WERI-Rb-1 (cell line): ENCODE measurements around the gene PCIF1.

ENCODE experiments used
- DNase-seq: peaks from one replicate; pipeline ENCODE4 v3.0.0-alpha.2; 2020
- H3K27ac ChIP-seq: fragments of 250-450 bp; sonication (Bioruptor Pico); 2 replicates; pipeline ENCODE4 v1.5.1; 2020; ENCODE audit warnings: mild to moderate bottlenecking, moderate library complexity
- H3K27me3 ChIP-seq: fragments of 250-450 bp; sonication (Bioruptor Pico); 2 replicates; pipeline ENCODE4 v1.5.1; 2021; ENCODE audit warnings: mild to moderate bottlenecking, low read depth, moderate library complexity; ENCODE audit not compliant: insufficient read depth, severe bottlenecking
- H3K36me3 ChIP-seq: fragments of 250-450 bp; sonication (Bioruptor Pico); 2 replicates; pipeline ENCODE4 v1.5.1; 2020; ENCODE audit warnings: mild to moderate bottlenecking, moderate library complexity
- H3K4me3 ChIP-seq: 2 replicates; pipeline ENCODE4 v1.5.1; 2011; ENCODE audit warnings: low read depth, mild to moderate bottlenecking, control low read depth, low read length
- H3K9me3 ChIP-seq: fragments of 250-450 bp; sonication (Bioruptor Pico); 2 replicates; pipeline ENCODE4 v1.5.1; 2021; ENCODE audit warnings: mild to moderate bottlenecking, moderate library complexity; ENCODE audit not compliant: severe bottlenecking
- CTCF ChIP-seq: IDR thresholded peaks from 2 replicates; pipeline ENCODE4 v1.5.1; 2011; ENCODE audit warnings: low read depth, mild to moderate bottlenecking, control low read depth, inconsistent platforms, low read length

Gene PCIF1

GRCh38 chr20:45944965-45945677 is 10.6 kb downstream of the PCIF1 start:
- Histone ChIP-seq H3K27ac (no peak overlapping the region), H3K27me3 (no peaks in the 10 kb centered on the region), H3K36me3 (peaks cover 91% of the 10 kb centered on the region), H3K4me3 (no peak overlapping the region), H3K9me3 (no peaks in the 10 kb centered on the region)
- DNase-seq: no peak
- TF ChIP-seq CTCF: no peak

- Histone ChIP-seq H3K27me3 (no peaks in the 10 kb centered on the region), H3K4me3 (no peak overlapping the region), H3K9me3 (no peaks in the 10 kb centered on the region), H3K27ac (no peak overlapping the region), H3K36me3 (peaks cover 89% of the 10 kb centered on the region)
- no peak for TF ChIP-seq CTCF
- DNase-seq: no peak
These were observed 11.2 kb downstream of the PCIF1 start for GRCh38 chr20:45945678-45946148.

- Histone ChIP-seq H3K36me3 (peaks cover 88% of the 10 kb centered on the region), H3K27ac (no peak overlapping the region), H3K4me3 (no peak overlapping the region), H3K27me3 (no peaks in the 10 kb centered on the region), H3K9me3 (no peaks in the 10 kb centered on the region)
- no peak for TF ChIP-seq CTCF
- no peak for DNase-seq
These were observed 11.9 kb downstream of the PCIF1 start for GRCh38 chr20:45946149-45946970.

GRCh38 chr20:45947110-45947866 is 12.8 kb downstream of the PCIF1 start:
- H3K36me3 ChIP-seq: peaks cover 92% of the 10 kb centered on the region

More at GRCh38 chr20:45947110-45947866, 12.8 kb downstream of the PCIF1 start:
- Histone ChIP-seq H3K27me3 (no peaks in the 10 kb centered on the region), H3K27ac (no peak overlapping the region), H3K4me3 (no peak overlapping the region), H3K9me3 (no peaks in the 10 kb centered on the region)
- no peak for DNase-seq
- no peak for TF ChIP-seq CTCF
